Measurements from ENCODE around the gene GALNT6.

- TF ChIP-seq CTCF (IDR thresholded peaks at IDR 0.05) (no peak), POLR2A (IDR thresholded peaks at IDR 0.05) (no peak)
These were observed 72.2 kb downstream of the GALNT6 start for GRCh38 chr12:51318846-51319599.

All from heart left ventricle (tissue), 13 donors.